GM19043 (cell line): ENCODE results near the gene UBE2O.

Experiments
- ATAC-seq: cut with Tn5 transposase; IDR thresholded peaks from one replicate; pipeline ENCODE4 v1.9.1; 2021; ENCODE audit warnings: low read depth; ENCODE audit not compliant: unreplicated experiment

The UBE2O gene

DNA sequence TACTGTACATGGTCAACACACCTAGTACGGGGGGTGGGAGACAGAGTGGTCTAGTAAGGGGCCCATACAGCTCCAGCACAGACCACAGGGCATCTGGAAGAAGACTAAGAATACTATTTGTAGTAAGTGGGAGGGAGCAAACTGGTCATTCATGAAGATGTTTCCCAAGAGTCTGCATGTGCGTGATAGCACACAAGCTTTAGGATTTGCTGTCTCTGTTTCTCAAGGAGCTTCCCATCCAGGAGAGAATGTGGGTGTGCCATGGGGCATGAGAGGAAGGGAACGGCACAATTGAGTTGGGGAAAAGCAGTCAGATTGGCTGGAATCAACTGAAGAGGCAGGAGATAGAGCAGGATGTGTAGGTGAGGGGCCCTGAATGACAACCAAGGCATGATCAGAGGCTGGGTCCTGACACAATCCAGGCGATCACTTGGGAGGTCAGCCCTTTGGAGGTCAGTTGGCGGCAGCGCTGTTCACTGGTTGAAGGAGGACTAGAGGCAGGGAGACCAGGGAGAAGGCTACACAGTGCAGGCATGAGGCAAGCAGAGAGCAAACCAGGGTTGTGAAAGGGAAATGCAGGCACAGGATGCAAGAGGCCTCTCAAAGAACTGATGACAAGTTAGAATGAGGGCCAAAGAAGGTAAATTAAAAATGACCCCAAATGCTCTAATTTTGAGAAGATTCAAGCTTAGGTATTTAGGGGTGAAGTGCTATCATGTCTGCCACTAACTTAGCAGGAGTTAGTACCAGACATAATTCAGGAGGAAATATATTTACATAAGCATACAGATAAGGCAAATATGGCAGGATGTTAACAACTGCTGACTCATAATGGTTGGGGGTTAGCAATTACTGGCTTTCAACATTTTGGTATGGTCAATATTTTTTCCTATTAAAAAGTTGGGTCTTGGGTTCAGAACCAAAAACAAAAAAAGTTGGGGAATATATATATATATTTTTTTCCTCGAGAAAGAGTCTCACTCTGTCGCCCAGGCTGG is 10.3 kb downstream of the UBE2O start:
- no peak for ATAC-seq

GRCh38 chr17:76441686-76442340 is 11.1 kb downstream of the UBE2O start:
- no peak for ATAC-seq

DNA sequence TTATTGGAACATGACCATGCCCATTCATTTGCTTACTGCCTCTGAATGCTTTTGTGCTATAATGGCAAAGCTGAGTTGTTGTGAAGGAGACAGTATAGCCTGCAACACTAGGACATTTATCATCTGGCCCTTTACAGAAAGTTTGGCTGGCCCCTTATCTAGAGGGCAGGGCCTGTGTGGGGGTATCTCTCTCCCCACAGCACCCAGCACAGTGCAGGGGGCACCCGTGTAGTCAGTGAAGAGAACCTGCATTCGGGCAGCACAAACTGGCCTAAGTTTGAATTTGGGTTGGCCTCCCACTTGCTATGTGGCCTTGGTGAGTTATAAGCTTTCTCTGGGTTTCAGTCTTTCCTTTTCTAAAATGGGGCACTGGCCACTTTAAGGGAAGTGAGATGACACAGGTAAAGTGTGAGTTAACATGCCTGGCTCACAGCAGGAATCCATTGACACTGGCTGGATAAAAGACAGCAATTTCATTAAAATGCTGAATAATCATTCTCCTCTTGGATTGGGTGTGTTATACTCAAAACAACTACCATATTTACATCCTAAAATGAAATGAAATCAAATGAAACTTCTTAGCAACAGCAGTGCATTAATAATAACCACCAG is 12.1 kb downstream of the UBE2O start:
- no peak for ATAC-seq

- ATAC-seq: no peak
Observed at GRCh38 chr17:76439314-76439928, 13.5 kb downstream of the UBE2O start.

- no peak for ATAC-seq
Observed at GRCh38 chr17:76438906-76439305, 14.0 kb downstream of the UBE2O start.

GRCh38 chr17:76437467-76438402 is 15.2 kb downstream of the UBE2O start:
- ATAC-seq: no peak

DNA sequence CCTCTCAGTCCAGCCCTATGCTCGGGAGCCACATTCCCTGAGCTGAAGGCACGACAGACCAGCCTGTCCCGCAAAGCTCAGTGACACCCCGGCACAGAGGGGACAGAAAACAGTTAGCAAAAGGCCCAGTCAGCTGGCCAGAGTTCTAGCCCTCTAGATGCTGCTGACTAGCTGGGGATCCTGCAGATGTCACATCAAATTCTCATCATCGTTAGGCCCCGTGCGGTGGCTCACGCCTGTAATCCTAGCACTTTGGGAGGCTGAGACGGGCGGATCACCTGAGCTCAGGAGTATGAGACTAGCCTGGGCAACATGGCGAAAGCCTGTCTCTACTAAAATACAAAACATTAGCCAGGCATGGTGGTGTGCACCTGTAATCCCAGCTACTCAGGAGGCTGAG is 17.2 kb downstream of the UBE2O start:
- no peak for ATAC-seq

- ATAC-seq: no peak
Observed at GRCh38 chr17:76434870-76435269, 18.1 kb downstream of the UBE2O start.

- ATAC-seq: no peak
Observed at GRCh38 chr17:76433693-76434092, 19.3 kb downstream of the UBE2O start.

DNA sequence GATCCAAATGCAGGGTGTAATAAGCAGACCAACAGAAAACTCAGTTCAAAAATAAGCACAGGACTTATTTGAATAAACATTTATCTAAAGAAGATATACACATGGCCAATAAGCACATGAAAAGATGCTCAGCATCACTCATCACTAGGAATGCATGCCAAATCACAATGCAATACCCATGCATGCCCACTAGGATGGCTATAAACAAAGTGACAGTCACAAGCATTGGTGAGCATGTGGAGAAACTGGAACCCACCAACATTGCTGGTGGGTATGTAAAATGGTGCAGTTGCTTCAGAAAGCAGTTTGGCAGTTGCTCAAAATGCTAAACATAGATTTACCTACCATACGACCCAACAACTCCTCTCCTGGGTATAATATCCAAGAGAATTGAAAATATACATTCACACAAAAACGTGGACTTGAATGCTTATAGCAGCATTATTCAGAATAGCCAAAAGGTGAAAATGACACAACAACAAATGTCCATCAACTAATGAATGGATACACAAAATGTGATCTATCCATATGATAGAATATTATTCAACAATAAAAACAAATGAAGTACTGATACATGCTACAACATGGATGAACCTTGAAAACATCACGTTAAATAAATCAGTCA is 20.1 kb downstream of the UBE2O start:
- ATAC-seq: no peak

GRCh38 chr17:76432004-76432403 is 20.9 kb downstream of the UBE2O start:
- no peak for ATAC-seq

GRCh38 chr17:76431509-76431908 is 21.4 kb downstream of the UBE2O start:
- ATAC-seq: no peak

- ATAC-seq: no peak
Observed at GRCh38 chr17:76428511-76428910, 24.4 kb downstream of the UBE2O start.

GRCh38 chr17:76427501-76428231 is 25.3 kb downstream of the UBE2O start:
- no peak for ATAC-seq

- no peak for ATAC-seq
Observed at GRCh38 chr17:76426853-76427252, 26.1 kb downstream of the UBE2O start.

- no peak for ATAC-seq
Observed at GRCh38 chr17:76422860-76423259, 30.1 kb downstream of the UBE2O start.

GRCh38 chr17:76422406-76422805 is 30.5 kb downstream of the UBE2O start:
- ATAC-seq: no peak

DNA sequence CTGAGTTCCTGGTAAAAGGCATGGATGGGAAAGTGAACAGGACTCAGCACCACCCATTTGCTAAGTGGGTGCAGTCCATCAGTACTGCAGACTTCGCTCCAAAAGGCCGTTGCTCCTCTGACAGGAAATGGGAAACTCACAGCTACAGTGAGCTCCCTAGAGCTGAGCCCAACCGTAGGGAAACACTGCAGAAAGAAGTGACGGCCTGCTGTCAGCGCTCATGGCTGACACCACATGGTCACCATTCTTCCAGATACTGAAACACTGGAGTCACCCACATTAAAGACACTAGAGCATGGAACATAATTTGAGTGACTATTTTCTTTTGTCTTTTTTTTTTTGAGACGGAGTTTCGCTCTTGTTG is 31.9 kb downstream of the UBE2O start:
- no peak for ATAC-seq
